AG10803 (cell line): ENCODE measurements around the gene KNCN.

Experiments
- DNase-seq: peaks from one replicate; pipeline ENCODE4 v3.0.0; 2010; ENCODE audit warnings: low read depth
- H3K4me3 ChIP-seq: 2 replicates; pipeline ENCODE4 v1.5.1; 2011; ENCODE audit warnings: mild to moderate bottlenecking, low read length, control low read depth
- CTCF ChIP-seq: conservative IDR thresholded peaks from 2 replicates; pipeline ENCODE4 v1.5.1; 2011; ENCODE audit warnings: mild to moderate bottlenecking, low read length, control low read depth, inconsistent platforms

The KNCN gene

GRCh38 chr1:46589529-46589928, 38.1 kb upstream of the KNCN start:
- no peak for TF ChIP-seq CTCF
- DNase-seq: no peak
- no peak overlapping the region for H3K4me3 ChIP-seq

GRCh38 chr1:46587069-46587468, 35.6 kb upstream of the KNCN start:
- TF ChIP-seq CTCF: no peak
- no peak for DNase-seq
- no peak overlapping the region for H3K4me3 ChIP-seq

- H3K4me3 ChIP-seq: no peak overlapping the region
- no peak for DNase-seq
- TF ChIP-seq CTCF: no peak
Observed at GRCh38 chr1:46585312-46585938, 34.0 kb upstream of the KNCN start.

- TF ChIP-seq CTCF: no peak
- DNase-seq: no peak
- H3K4me3 ChIP-seq: no peak overlapping the region
Observed at GRCh38 chr1:46583494-46583893, 32.0 kb upstream of the KNCN start.

- no peak for DNase-seq
- H3K4me3 ChIP-seq: no peak overlapping the region
- TF ChIP-seq CTCF: no peak
Observed at GRCh38 chr1:46582972-46583371, 31.5 kb upstream of the KNCN start.

GRCh38 chr1:46581681-46582455, 30.4 kb upstream of the KNCN start:
- DNase-seq: no peak
- TF ChIP-seq CTCF: no peak
- no peak overlapping the region for H3K4me3 ChIP-seq
